Measurements from ENCODE around the gene PAFAH1B2. TPM values are rescaled to one million over a fixed set of nuclear protein-coding genes. Genes with fewer than 3 reads are reported as not detected.

Gene PAFAH1B2
- total RNA-seq, 3 donors from 2014 or later (not counting 1 experiment from before 2014, with no cell fraction given), result 46.1 to 71.0 (median 58.8) TPM

DNA sequence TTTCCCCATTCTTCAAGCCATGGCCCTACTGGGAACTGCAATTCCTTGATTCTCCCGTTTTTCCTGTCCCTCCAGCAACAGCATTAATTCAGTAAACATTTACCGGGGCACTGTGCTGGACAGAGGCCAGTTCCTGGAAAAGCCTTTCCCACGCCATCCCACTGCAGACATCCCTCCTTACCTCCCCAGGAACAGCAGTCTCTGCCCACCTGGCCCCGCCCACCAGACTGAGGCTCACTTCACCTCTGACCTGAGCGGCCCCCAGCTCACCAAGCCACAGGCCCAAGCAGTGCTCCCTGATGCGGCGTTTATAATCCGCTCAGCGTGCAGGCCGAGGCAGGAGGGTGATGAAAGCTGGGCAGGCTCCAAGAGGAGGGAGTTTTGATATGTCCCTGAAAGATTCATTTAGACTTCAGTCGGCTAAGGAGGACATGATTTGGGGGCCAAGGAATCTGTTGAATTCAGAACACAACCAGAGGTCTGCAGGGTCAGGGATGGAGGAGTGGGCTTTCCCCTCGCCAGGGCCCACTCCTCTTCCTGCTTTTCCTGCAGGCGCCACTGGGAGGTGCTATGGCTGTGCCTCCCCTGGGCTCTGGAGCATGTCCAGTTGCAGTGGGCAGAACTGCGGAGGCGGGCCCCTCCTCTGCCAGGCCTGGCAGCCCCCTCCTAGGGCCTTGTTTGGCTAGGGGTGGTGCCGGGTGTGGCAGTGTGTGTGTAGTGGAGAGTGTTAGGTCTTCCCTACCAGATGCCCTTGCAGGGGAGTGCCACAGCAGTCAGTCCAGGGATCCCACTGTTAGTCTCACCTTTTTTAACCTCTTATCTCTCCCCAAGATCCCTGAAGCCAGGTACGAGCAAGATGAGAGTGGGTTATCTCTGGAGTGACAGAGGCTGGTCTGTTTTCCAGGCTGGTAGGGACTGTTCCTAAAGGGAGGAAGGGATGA, 53.7 kb downstream of the PAFAH1B2 start:
- no peaks in the 10 kb centered on the region for H3K9me3 ChIP-seq (ENCODE audit: control insufficient read depth, insufficient read depth, low read length)
- peaks cover 3% of the 10 kb centered on the region for H3K36me3 ChIP-seq (ENCODE audit: control insufficient read depth, insufficient read depth, low read length)
- ATAC-seq (no peak), DNase-seq (no peak)
- H3K4me1 ChIP-seq (ENCODE audit: control insufficient read depth, insufficient read depth, low read length), result peaks cover 6% of the 10 kb centered on the region
- WGBS (ENCODE audit: insufficient coverage), result 95% methylated on average over 16 of the region's 17 CpGs
- no peak overlapping the region for H3K27ac ChIP-seq (ENCODE audit: low read length)
- no peaks in the 10 kb centered on the region for H3K27me3 Mint-ChIP-seq (ENCODE audit: low read depth in 2 of 2)
- TF ChIP-seq, protein P1, sequence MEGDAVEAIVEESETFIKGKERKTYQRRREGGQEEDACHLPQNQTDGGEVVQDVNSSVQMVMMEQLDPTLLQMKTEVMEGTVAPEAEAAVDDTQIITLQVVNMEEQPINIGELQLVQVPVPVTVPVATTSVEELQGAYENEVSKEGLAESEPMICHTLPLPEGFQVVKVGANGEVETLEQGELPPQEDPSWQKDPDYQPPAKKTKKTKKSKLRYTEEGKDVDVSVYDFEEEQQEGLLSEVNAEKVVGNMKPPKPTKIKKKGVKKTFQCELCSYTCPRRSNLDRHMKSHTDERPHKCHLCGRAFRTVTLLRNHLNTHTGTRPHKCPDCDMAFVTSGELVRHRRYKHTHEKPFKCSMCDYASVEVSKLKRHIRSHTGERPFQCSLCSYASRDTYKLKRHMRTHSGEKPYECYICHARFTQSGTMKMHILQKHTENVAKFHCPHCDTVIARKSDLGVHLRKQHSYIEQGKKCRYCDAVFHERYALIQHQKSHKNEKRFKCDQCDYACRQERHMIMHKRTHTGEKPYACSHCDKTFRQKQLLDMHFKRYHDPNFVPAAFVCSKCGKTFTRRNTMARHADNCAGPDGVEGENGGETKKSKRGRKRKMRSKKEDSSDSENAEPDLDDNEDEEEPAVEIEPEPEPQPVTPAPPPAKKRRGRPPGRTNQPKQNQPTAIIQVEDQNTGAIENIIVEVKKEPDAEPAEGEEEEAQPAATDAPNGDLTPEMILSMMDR (IDR thresholded peaks at IDR 0.05), result no peak
- H3K4me3 Mint-ChIP-seq, result no peak overlapping the region
- no peak overlapping the region for H3K27ac Mint-ChIP-seq
- H3K4me1 Mint-ChIP-seq, result peaks cover 0 to 10% of the 10 kb centered on the region in 2 donors
- H3K9me3 Mint-ChIP-seq, result no peaks in the 10 kb centered on the region
- no peaks in the 10 kb centered on the region for H3K27me3 ChIP-seq (ENCODE audit: control insufficient read depth, insufficient read depth, low read length)
- intact Hi-C loops (cut with micrococcal nuclease), result no loop called here
- no peak overlapping the region for H3K4me3 ChIP-seq (ENCODE audit: low read length)
- H3K36me3 Mint-ChIP-seq, result no peaks in the 10 kb centered on the region

DNA sequence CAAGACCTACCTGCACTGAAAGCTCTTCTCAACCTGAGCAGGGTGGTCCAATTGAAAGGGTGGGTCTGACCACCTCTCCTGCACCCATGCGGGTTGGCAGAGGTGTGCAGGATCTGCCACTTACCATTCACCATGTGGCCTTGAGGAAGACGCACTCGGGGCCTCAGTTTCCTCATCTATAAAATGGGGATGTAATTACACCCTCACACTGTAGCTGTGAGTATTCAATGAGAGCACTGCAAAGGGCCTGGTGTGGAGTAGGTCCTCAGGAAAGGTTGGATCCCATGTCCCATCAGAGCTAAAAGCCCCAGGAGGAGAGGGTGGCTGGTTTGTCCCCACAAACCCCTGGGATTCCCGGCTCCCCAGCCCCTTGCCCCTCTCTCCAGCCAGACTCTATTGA, 54.5 kb downstream of the PAFAH1B2 start:
- Mint-ChIP-seq H3K4me3 (no peak overlapping the region), H3K4me1 (peaks cover 0 to 10% of the 10 kb centered on the region in 2 donors), H3K27me3 (ENCODE audit: low read depth in 2 of 2) (no peaks in the 10 kb centered on the region), H3K9me3 (no peaks in the 10 kb centered on the region), H3K36me3 (no peaks in the 10 kb centered on the region), H3K27ac (no peak overlapping the region)
- DNase-seq, result no peak
- ATAC-seq, result no peak
- intact Hi-C loops (cut with micrococcal nuclease), result no loop called here
- TF ChIP-seq, protein P1 (IDR thresholded peaks at IDR 0.05), result no peak
- 100% methylated on average over 2 of the region's 4 CpGs for WGBS (ENCODE audit: insufficient coverage)
- no peaks in the 10 kb centered on the region for H3K9me3 ChIP-seq (ENCODE audit: control insufficient read depth, insufficient read depth, low read length)
- H3K36me3 ChIP-seq (ENCODE audit: control insufficient read depth, insufficient read depth, low read length), result peaks cover 2% of the 10 kb centered on the region
- no peak overlapping the region for H3K4me3 ChIP-seq (ENCODE audit: low read length)
- H3K4me1 ChIP-seq (ENCODE audit: control insufficient read depth, insufficient read depth, low read length), result peaks cover 6% of the 10 kb centered on the region
- H3K27ac ChIP-seq (ENCODE audit: low read length), result no peak overlapping the region
- H3K27me3 ChIP-seq (ENCODE audit: control insufficient read depth, insufficient read depth, low read length), result no peaks in the 10 kb centered on the region

DNA sequence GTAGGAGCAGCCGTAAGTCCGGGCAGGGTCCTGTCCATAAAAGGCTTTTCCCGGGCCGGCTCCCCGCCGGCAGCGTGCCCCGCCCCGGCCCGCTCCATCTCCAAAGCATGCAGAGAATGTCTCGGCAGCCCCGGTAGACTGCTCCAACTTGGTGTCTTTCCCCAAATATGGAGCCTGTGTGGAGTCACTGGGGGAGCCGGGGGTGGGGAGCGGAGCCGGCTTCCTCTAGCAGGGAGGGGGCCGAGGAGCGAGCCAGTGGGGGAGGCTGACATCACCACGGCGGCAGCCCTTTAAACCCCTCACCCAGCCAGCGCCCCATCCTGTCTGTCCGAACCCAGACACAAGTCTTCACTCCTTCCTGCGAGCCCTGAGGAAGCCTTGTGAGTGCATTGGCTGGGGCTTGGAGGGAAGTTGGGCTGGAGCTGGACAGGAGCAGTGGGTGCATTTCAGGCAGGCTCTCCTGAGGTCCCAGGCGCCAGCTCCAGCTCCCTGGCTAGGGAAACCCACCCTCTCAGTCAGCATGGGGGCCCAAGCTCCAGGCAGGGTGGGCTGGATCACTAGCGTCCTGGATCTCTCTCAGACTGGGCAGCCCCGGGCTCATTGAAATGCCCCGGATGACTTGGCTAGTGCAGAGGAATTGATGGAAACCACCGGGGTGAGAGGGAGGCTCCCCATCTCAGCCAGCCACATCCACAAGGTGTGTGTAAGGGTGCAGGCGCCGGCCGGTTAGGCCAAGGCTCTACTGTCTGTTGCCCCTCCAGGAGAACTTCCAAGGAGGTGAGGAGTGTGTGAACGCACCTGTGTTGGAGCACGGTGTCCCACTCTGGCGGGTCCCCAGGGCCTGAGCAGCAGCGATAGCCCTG, 55.2 kb downstream of the PAFAH1B2 start, which contains the start of gene TAGLN:
Gene TAGLN (plus strand): TSS at position 318 of the 863 bp plus-strand sequence. CDS start 3,644 bp downstream, outside the sequence.
- TF ChIP-seq, protein P1 (IDR thresholded peaks at IDR 0.05), result no peak
- Histone ChIP-seq H3K27ac (ENCODE audit: low read length) (no peak within 1 kb of the TSS), H3K36me3 (ENCODE audit: control insufficient read depth, insufficient read depth, low read length) (peaks cover 9% of the 10 kb centered on the region), H3K4me1 (ENCODE audit: control insufficient read depth, insufficient read depth, low read length) (peaks cover 6% of the 10 kb centered on the region), H3K27me3 (ENCODE audit: control insufficient read depth, insufficient read depth, low read length) (no peaks in the 10 kb centered on the region), H3K9me3 (ENCODE audit: control insufficient read depth, insufficient read depth, low read length) (no peaks in the 10 kb centered on the region), H3K4me3 (ENCODE audit: low read length) (no peak within 1 kb of the TSS)
- intact Hi-C loops (cut with micrococcal nuclease), result no loop called here
- Mint-ChIP-seq H3K27me3 (ENCODE audit: low read depth in 2 of 2) (no peaks in the 10 kb centered on the region), H3K36me3 (no peaks in the 10 kb centered on the region), H3K27ac (no peak within 1 kb of the TSS), H3K9me3 (no peaks in the 10 kb centered on the region), H3K4me3 (no peak within 1 kb of the TSS), H3K4me1 (peaks cover 0 to 10% of the 10 kb centered on the region in 2 donors)
- 70% methylated on average over 34 of the region's 34 CpGs for WGBS (ENCODE audit: insufficient coverage)
- DNase-seq (no peak), ATAC-seq (no peak)

All from natural killer cell (primary cell).